Measurements from ENCODE around the gene EXOC6. TPM values are rescaled to one million over a fixed set of nuclear protein-coding genes. Genes with fewer than 3 reads are reported as not detected.

The EXOC6 gene
- total and polyA plus RNA-seq, 10 of the 15 experiments (the other 5 are each of a cell fraction or from before 2014, with no cell fraction given): 7.6 to 53.8 (median 13.3) TPM

DNA sequence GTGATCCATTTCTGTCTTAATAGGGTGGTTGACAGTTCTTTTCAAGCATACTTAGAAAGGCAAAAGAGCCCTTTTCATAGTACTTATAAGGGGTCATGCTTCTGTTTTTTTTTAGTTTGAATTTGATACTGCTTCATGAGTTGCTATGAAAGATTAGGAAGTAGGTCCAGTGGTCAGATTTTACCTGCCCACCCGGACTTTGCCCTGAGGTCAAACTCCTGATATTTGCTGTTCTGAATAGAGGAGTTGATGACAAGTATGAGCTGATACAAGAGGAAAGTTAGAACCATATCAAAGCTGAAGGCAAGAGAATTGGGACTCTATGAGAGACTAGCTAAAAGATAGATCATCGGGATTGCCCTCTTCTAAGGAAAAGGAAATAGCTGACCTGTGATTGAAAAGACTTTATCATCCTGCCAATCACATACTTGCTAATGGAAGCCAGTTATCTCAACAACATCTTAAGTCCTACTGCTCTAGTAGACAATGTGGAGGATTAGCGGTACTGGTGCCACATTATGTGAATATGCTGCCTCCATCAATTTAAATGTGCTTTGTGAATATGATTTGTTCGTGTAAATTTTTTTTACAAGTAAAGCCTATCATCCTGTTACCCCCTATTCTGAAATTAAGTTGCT is 174.8 kb downstream of the EXOC6 start (continued):
- no peak for TF ChIP-seq RB1 (IDR thresholded peaks at IDR 0.05; ENCODE audit: borderline replicate concordance)
- TF ChIP-seq ZBTB4 (CRISPR knock-in tag; IDR thresholded peaks at IDR 0.05): no peak
- no peak for TF ChIP-seq ZNF274 (IDR thresholded peaks at IDR 0.05; ENCODE audit: insufficient read depth, insufficient read length)
- TF ChIP-seq IRF4 (IDR thresholded peaks at IDR 0.05; ENCODE audit: low read depth, low read length): no peak
- TF ChIP-seq CHD1 (IDR thresholded peaks at IDR 0.05; ENCODE audit: low read depth, low read length): no peak
- no peak for TF ChIP-seq YBX1 (IDR thresholded peaks at IDR 0.05)
- TF ChIP-seq NRF1 (conservative IDR thresholded peaks at IDR 0.05; ENCODE audit: low read depth, low read length): no peak

- CTCF ChIA-PET: interaction anchor here (0.9 to 1.9 kb wide), 2 partner anchors 20 to 61 kb away, joined by 3 to 6 read pairs; no protein-coding TSS in a partner anchor
- no peak overlapping the region for H2AFZ ChIP-seq (ENCODE audit: control insufficient read depth, low read depth, low read length)
- H3K4me1 ChIP-seq (ENCODE audit: control insufficient read depth, insufficient read depth, low read length): no peaks in the 10 kb centered on the region
- in situ Hi-C loops (cut with MboI): no loop called here
- H3K27me3 ChIP-seq (replicated peaks in 1 of 2; ENCODE audit: control insufficient read depth in 2 of 2, insufficient read depth in 2 of 2, low read length in 1 of 2): no peaks in the 10 kb centered on the region
- no TSS peak for BruUV-seq (replicated peaks)
- H3K9me3 ChIP-seq (replicated peaks; ENCODE audit: control insufficient read depth, insufficient read depth, low read length): no peaks in the 10 kb centered on the region
- 51% methylated on average over 2 of the region's 2 CpGs for WGBS (ENCODE audit: insufficient coverage, insufficient replicate concordance, low lambda C conversion rate, missing lambda C conversion rate)
- H3K27ac ChIP-seq (ENCODE audit: control insufficient read depth, insufficient read depth): no peak overlapping the region
- POLR2A ChIA-PET: no interaction called here
- DNase-seq (ENCODE audit: low read depth, low spot score) (no peak), ATAC-seq (no peak), FAIRE-seq (no peak)
- SMC1A ChIA-PET (ENCODE audit: uncharacterized antibody, unreplicated experiment): no interaction called here
- H4K20me1 ChIP-seq (ENCODE audit: control insufficient read depth, insufficient read depth): no peaks in the 10 kb centered on the region
- H3K4me3 ChIP-seq: no peak overlapping the region
- RAD21 ChIA-PET (ENCODE audit: unreplicated experiment): no interaction called here
- H3K36me3 ChIP-seq (ENCODE audit: control insufficient read depth in 2 of 2, insufficient read depth in 2 of 2, low read length in 1 of 2): no peaks in the 10 kb centered on the region
- H3K9ac ChIP-seq (ENCODE audit: control insufficient read depth, insufficient read depth, low read length): no peak overlapping the region
- intact Hi-C loops (cut with micrococcal nuclease; ENCODE audit: unreplicated experiment): no loop called here
- H3K79me2 ChIP-seq (ENCODE audit: control insufficient read depth, insufficient read depth, low read length): no peaks in the 10 kb centered on the region
- H3K4me2 ChIP-seq (ENCODE audit: control insufficient read depth, insufficient read depth): no peak overlapping the region
- TF ChIP-seq NR2C1 (IDR thresholded peaks at IDR 0.05) (no peak), SREBF1 (IDR thresholded peaks at IDR 0.05; ENCODE audit: low read length) (no peak), SREBF2 (IDR thresholded peaks at IDR 0.05; ENCODE audit: low read length) (no peak), NFYB (IDR thresholded peaks at IDR 0.05; ENCODE audit: insufficient read depth, low read depth, low read length) (no peak), NBN (IDR thresholded peaks at IDR 0.05) (no peak), MXI1 (IDR thresholded peaks at IDR 0.05; ENCODE audit: low read depth, low read length) (no peak), REST (IDR thresholded peaks at IDR 0.05; ENCODE audit: low read depth, low read length) (no peak), BRCA1 (IDR thresholded peaks at IDR 0.05; ENCODE audit: low read depth, low read length) (no peak), BHLHE40 (IDR thresholded peaks at IDR 0.05; ENCODE audit: borderline replicate concordance in 1 of 2, low read depth in 2 of 2, low read length in 1 of 2) (no peak), EGR1 (IDR thresholded peaks at IDR 0.05; ENCODE audit: borderline replicate concordance in 1 of 2, low read depth in 2 of 2, low read length in 2 of 2) (no peak)
These were observed 177.8 kb downstream of the EXOC6 start for GRCh38 chr10:93026072-93026471.
